Liver (tissue), 9 donors: ENCODE results near the gene RALY. TPM values are rescaled to one million over a fixed set of nuclear protein-coding genes. Genes with fewer than 3 reads are reported as not detected.

Experiments
- DNase-seq: peaks from one replicate; pipeline ENCODE4 v3.0.0-alpha.2; 2017; ENCODE audit warnings: low spot score
- H3K27ac ChIP-seq, 2 donors: one replicate each; pipeline ENCODE4 v1.7.0; 2013; ENCODE audit warnings: inconsistent platforms in 2 of 2, low read length in 2 of 2, control low read depth in 1 of 2, low read depth in 1 of 2, mild to moderate bottlenecking in 1 of 2
- H3K27me3 ChIP-seq, 4 donors: one replicate each; pipeline versions ENCODE4 v1.6.1 to v1.7.0; 2013; ENCODE audit warnings: low read length in 3 of 4, inconsistent platforms in 1 of 4, mild to moderate bottlenecking in 1 of 4, moderate library complexity in 1 of 4; ENCODE audit not compliant: control insufficient read depth in 4 of 4, insufficient read depth in 4 of 4
- H3K36me3 ChIP-seq, 4 donors: one replicate each; pipeline versions ENCODE4 v1.6.1 to v1.7.0; 2013; ENCODE audit warnings: low read length in 3 of 4, mild to moderate bottlenecking in 3 of 4, low read depth in 1 of 4, moderate library complexity in 1 of 4; ENCODE audit not compliant: control insufficient read depth in 4 of 4, insufficient read depth in 3 of 4
- H3K4me1 ChIP-seq, 4 donors: one replicate each; pipeline versions ENCODE4 v1.6.1 to v1.7.0; 2013; ENCODE audit warnings: low read length in 3 of 4, mild to moderate bottlenecking in 3 of 4, moderate library complexity in 1 of 4; ENCODE audit not compliant: control insufficient read depth in 4 of 4, insufficient read depth in 4 of 4
- H3K4me3 ChIP-seq, 3 donors: one replicate each; pipeline versions ENCODE4 v1.6.1 to v1.7.0; 2013; ENCODE audit warnings: low read length in 3 of 3, control low read depth in 1 of 3, low read depth in 1 of 3, mild to moderate bottlenecking in 1 of 3
- H3K9ac ChIP-seq, 2 donors: one replicate each; pipeline ENCODE4 v1.7.0; 2013; ENCODE audit warnings: low read length in 2 of 2, mild to moderate bottlenecking in 2 of 2, moderate library complexity in 2 of 2, control low read depth in 1 of 2, low read depth in 1 of 2
- H3K9me3 ChIP-seq, 4 donors: one replicate each; pipeline versions ENCODE4 v1.6.1 to v1.7.0; 2013; ENCODE audit warnings: low read length in 3 of 4; ENCODE audit not compliant: control insufficient read depth in 4 of 4
- CTCF ChIP-seq: fragments of 150-350 bp; IDR thresholded peaks from 2 replicates; pipeline ENCODE4 v1.5.1; 2017; ENCODE audit warnings: improper control_type of control experiment, low read depth, low read length; ENCODE audit not compliant: missing input control
- FOXA1 ChIP-seq: IDR thresholded peaks from 2 replicates; pipeline ENCODE4 v1.6.1; 2016; ENCODE audit warnings: antibody characterized with exemption
- FOXA2 ChIP-seq: IDR thresholded peaks from 2 replicates; pipeline ENCODE4 v1.6.1; 2016; ENCODE audit warnings: antibody characterized with exemption
- GABPA ChIP-seq, 2 donors: IDR thresholded peaks in 1 of 2; conservative IDR thresholded peaks in 1 of 2; 2 replicates each; pipeline ENCODE4 v1.6.1; 2016; ENCODE audit warnings: antibody characterized with exemption in 2 of 2, mild to moderate bottlenecking in 1 of 2, moderate library complexity in 1 of 2
- HNF4G ChIP-seq: IDR thresholded peaks from 2 replicates; pipeline ENCODE4 v1.6.1; 2016; ENCODE audit warnings: antibody characterized with exemption
- JUND ChIP-seq, 2 donors: IDR thresholded peaks; 2 replicates each; pipeline ENCODE4 v1.6.1; 2016; ENCODE audit warnings: antibody characterized with exemption in 2 of 2
- NR2F2 ChIP-seq: IDR thresholded peaks from 2 replicates; pipeline ENCODE4 v1.6.1; 2016; ENCODE audit warnings: antibody characterized with exemption
- RAD21 ChIP-seq, 2 donors: IDR thresholded peaks; 2 replicates each; pipeline ENCODE4 v1.6.1; 2016; ENCODE audit warnings: antibody characterized with exemption in 2 of 2, mild to moderate bottlenecking in 2 of 2
- RXRA ChIP-seq, 2 donors: IDR thresholded peaks; 2 replicates each; pipeline ENCODE4 v1.6.1; 2017 to 2018; ENCODE audit warnings: antibody characterized with exemption in 2 of 2, mild to moderate bottlenecking in 1 of 2
- SP1 ChIP-seq: IDR thresholded peaks from 2 replicates; pipeline ENCODE4 v1.6.1; 2018; ENCODE audit warnings: antibody characterized with exemption, mild to moderate bottlenecking
- TAF1 ChIP-seq: conservative IDR thresholded peaks from 2 replicates; pipeline ENCODE4 v1.6.1; 2016; ENCODE audit warnings: antibody characterized with exemption, mild to moderate bottlenecking
- YY1 ChIP-seq: IDR thresholded peaks from 2 replicates; pipeline ENCODE4 v1.6.1; 2016; ENCODE audit warnings: antibody characterized with exemption, mild to moderate bottlenecking
- ZBTB33 ChIP-seq: IDR thresholded peaks from 2 replicates; pipeline ENCODE4 v1.6.1; 2016; ENCODE audit warnings: antibody characterized with exemption
- WGBS: extraction: QIAGEN DNeasy Blood & Tissue Kit; methylation state at CpG from one replicate; pipeline ENCODE4 v1.1.7; 2013; 5-methylcytosine and 5-hydroxymethylcytosine counted together
- polyA plus RNA-seq, 2 donors: library from polyadenylated mRNA; stranded (reverse) in 1 of 2; unstranded in 1 of 2; fragments of 200-250 nt in 1 of 2; fragments of >200 nt in 1 of 2; fragmentation: Nextera tagmentation in 1 of 2; extraction: Ambion mirVana in 1 of 2; gene quantifications; one replicate each; pipeline versions ENCODE4 v1.2.1 to v1.2.3, GENCODE V29; 2013 to 2015
- total RNA-seq, 2 donors: library from RNA; depleted of rRNA; stranded (reverse); fragments of >200 nt; gene quantifications; one replicate each; pipeline ENCODE4 v1.2.3, GENCODE V29; 2014
- TF ChIP-seq, protein P1 (sequence below): IDR thresholded peaks from 2 replicates; pipeline ENCODE4 v1.6.1; 2016; ENCODE audit warnings: antibody characterized with exemption, mild to moderate bottlenecking
- TF ChIP-seq, protein P2 (sequence below): IDR thresholded peaks from 2 replicates; pipeline ENCODE4 v1.6.1; 2016; ENCODE audit warnings: antibody characterized with exemption
- donor health status: healthy.
- donor health status: healthy.
- donor health status: healthy.
- donor health status: healthy.
- donor health status: healthy.

The RALY gene
- total and polyA plus RNA-seq, 4 donors = 23.1 to 47.4 (median 33.3) TPM

- no peak for TF ChIP-seq SP1
- TF ChIP-seq, protein P1, sequence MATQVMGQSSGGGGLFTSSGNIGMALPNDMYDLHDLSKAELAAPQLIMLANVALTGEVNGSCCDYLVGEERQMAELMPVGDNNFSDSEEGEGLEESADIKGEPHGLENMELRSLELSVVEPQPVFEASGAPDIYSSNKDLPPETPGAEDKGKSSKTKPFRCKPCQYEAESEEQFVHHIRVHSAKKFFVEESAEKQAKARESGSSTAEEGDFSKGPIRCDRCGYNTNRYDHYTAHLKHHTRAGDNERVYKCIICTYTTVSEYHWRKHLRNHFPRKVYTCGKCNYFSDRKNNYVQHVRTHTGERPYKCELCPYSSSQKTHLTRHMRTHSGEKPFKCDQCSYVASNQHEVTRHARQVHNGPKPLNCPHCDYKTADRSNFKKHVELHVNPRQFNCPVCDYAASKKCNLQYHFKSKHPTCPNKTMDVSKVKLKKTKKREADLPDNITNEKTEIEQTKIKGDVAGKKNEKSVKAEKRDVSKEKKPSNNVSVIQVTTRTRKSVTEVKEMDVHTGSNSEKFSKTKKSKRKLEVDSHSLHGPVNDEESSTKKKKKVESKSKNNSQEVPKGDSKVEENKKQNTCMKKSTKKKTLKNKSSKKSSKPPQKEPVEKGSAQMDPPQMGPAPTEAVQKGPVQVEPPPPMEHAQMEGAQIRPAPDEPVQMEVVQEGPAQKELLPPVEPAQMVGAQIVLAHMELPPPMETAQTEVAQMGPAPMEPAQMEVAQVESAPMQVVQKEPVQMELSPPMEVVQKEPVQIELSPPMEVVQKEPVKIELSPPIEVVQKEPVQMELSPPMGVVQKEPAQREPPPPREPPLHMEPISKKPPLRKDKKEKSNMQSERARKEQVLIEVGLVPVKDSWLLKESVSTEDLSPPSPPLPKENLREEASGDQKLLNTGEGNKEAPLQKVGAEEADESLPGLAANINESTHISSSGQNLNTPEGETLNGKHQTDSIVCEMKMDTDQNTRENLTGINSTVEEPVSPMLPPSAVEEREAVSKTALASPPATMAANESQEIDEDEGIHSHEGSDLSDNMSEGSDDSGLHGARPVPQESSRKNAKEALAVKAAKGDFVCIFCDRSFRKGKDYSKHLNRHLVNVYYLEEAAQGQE = no peak
- no peak for TF ChIP-seq HNF4G
Measured at GRCh38 chr20:33981347-33981746, 12.4 kb upstream of the RALY start (continued).

GRCh38 chr20:33981964-33982363 lies 11.7 kb upstream of the RALY start:
- no peak for DNase-seq
- Histone ChIP-seq H3K36me3 (no peaks in the 10 kb centered on the region), H3K9ac (no peak overlapping the region), H3K27me3 (no peaks in the 10 kb centered on the region), H3K4me1 (peaks cover 0 to 6% (median 4%) of the 10 kb centered on the region in 4 donors), H3K4me3 (no peak overlapping the region), H3K27ac (no peak overlapping the region), H3K9me3 (no peaks in the 10 kb centered on the region)
- WGBS = 77% methylated on average over 3 of the region's 3 CpGs
- TF ChIP-seq HNF4G (no peak), TAF1 (no peak), RAD21 (IDR thresholded peaks at IDR 0.05) (no peak), SP1 (no peak), JUND (IDR thresholded peaks at IDR 0.05) (no peak), RXRA (IDR thresholded peaks at IDR 0.05) (no peak), GABPA (IDR thresholded peaks at IDR 0.05 in 1 of 2, conservative IDR thresholded peaks at IDR 0.05 in 1 of 2) (no peak), FOXA1 (no peak), YY1 (no peak), NR2F2 (no peak), FOXA2 (no peak), CTCF (no peak), ZBTB33 (no peak)
- TF ChIP-seq, protein P1 = no peak
- TF ChIP-seq, protein P2, sequence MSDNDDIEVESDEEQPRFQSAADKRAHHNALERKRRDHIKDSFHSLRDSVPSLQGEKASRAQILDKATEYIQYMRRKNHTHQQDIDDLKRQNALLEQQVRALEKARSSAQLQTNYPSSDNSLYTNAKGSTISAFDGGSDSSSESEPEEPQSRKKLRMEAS = no peak
